KG1 (cell line): ENCODE measurements around the gene ETV7.

Experiments used
- DNase-seq: peaks from one replicate; lab custom pipeline; 2025; lab: John Stamatoyannopoulos, UW

Gene ETV7

GRCh38 chr6:36383606-36384005, 3.9 kb downstream of the ETV7 start:
- DNase-seq, result no peak

- DNase-seq, result no peak
Measured at GRCh38 chr6:36382976-36383375, 4.5 kb downstream of the ETV7 start.

- DNase-seq, result no peak
Measured at GRCh38 chr6:36381502-36382389, 5.7 kb downstream of the ETV7 start.

GRCh38 chr6:36380166-36380565, 7.3 kb downstream of the ETV7 start:
- DNase-seq, result no peak

DNA sequence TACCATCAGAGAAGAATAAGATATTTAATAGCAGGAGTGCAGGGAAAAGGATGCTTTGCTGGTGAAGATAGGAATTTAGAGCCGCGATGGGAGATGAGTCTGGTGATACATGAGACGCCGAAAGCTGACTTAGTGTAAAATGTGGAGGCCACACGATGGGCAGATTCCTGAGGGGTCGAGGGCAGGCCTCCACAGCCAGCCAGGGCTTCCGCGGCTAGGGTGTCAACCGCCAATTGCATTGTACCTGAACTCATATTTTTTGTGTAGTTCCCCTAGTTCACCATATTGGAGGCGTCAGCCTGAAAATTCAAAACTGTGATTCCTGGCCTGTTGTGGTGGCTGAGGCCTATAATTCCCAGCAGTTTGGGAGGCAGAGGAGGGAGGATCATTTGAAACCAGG, 8.5 kb downstream of the ETV7 start:
- no peak for DNase-seq

GRCh38 chr6:36378243-36378920, 9.1 kb downstream of the ETV7 start:
- DNase-seq, result no peak

DNA sequence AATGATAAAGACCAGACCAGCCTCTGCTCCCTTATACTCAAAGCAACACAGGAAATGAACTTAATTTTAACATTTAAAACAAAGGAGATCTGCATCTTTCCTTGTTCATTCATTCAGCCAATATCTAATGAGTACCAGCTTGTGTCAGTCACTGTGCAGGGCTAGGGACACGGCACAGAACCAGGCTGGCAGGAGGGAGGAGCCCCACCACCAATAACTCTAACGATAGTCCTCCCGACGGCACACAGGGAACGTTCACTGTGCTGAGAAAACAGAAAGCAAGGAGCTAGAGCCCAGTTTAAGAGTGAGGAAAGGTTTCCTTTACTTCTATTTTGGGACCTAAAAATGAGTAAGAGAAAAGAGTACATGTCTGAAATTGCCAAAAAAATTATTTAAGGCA, 9.9 kb downstream of the ETV7 start:
- no peak for DNase-seq

- no peak for DNase-seq
Measured at GRCh38 chr6:36376742-36377141, 10.7 kb downstream of the ETV7 start.

- DNase-seq, result no peak
Measured at GRCh38 chr6:36376183-36376582, 11.3 kb downstream of the ETV7 start.

DNA sequence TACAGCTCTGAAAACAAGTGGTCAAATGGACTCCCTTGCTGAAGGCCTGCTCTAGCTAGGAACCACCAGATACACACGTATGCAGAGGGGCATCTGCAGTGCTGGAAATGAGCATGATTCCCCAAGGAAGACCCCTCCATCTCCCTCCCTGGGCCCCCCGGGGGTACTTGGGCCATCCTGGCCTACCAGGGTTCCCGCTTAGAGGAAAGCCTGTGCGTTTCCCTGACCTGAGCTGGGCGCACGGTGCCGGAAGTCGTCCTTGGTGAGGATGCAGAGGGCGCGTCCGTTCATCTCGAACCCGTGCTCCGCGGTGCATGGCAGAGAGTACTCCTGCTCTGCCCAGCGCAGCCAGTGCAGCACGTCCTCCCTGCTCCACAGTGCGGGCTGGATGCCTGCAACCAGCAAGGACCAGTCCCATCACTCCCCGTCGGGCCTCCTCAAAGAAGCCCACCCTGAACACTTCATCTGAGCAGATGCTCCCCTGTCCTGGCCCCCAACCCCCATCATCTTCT, 11.8 kb downstream of the ETV7 start:
- no peak for DNase-seq

DNA sequence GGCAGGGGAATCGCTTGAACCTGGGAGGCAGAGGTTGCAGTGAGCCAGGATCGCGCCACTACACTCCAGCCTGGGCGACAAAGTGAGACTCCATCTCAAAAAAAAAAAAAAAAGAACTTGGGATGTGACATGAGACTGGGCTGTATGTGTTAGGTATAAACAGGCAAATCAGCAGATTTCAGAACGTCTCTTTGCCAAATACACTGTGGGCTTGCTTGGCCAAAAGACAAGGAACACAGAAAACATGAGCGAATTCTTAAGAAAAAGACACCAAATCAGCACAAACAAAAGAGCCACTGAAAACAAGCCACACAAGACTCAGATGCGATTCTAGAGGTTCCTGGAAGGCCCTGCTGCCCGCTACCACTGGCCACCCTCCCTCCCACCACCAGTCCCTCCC, 12.5 kb downstream of the ETV7 start:
- DNase-seq, result no peak

DNA sequence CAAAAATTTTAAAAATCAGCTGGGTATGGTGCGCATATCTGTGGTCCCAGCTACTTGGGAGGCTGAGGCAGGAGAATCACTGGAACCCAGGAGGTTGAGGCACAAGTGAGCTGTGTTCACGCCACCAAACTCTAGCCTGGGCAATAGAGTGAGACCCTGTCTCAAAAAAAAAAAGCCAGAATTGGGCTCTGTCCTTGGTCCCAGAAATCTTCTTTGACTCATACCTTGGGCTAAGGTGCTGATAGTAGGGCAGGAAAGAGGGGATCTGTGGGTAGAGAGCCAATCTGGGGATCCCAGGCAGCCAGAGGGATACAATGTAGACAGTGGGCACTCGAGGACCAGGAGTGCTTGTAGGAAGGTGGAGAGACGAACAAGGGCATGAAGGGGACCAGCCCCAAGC, 13.3 kb downstream of the ETV7 start:
- no peak for DNase-seq

GRCh38 chr6:36373368-36374019, 14.0 kb downstream of the ETV7 start:
- no peak for DNase-seq

DNA sequence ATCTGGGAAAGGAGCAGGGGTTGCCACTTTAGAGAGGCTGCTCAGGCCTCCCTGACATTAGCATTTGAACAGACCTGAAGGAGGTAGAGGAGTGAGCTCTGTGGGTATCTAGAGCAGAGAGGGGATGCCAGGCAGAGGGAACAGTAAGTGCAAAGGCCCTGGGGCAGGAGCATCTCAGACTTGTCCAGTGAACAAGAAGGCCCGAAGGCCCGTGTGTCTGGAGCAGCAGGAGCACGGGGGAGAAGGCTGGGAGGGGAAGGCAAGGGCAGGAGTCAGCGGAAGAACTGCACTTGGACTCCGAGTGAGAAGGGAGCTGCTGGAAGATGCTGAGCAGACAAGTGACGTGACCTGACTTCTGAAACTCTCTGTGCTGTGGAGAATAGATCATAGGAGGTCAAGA, 15.4 kb downstream of the ETV7 start:
- DNase-seq, result no peak

- DNase-seq, result no peak
Measured at GRCh38 chr6:36371211-36371610, 16.3 kb downstream of the ETV7 start.

DNA sequence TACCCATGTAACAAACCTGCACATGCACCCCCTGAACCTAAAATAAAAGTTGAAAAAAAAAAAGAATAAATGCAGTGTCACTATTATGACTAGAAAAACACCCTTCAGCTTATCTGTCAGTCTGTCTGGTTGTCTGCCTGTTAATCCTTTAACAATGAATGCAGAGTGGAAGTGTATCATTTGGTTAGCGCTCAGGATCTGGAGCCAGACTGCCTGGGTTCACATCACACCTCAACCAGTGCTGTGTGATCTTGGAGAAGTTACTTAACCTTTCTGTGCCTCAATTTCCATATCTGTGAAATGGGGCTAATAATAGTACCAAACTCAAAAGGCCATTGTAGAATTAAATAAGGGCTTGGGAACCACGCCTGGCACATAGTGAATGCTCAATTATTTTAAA, 16.8 kb downstream of the ETV7 start:
- DNase-seq, result no peak

DNA sequence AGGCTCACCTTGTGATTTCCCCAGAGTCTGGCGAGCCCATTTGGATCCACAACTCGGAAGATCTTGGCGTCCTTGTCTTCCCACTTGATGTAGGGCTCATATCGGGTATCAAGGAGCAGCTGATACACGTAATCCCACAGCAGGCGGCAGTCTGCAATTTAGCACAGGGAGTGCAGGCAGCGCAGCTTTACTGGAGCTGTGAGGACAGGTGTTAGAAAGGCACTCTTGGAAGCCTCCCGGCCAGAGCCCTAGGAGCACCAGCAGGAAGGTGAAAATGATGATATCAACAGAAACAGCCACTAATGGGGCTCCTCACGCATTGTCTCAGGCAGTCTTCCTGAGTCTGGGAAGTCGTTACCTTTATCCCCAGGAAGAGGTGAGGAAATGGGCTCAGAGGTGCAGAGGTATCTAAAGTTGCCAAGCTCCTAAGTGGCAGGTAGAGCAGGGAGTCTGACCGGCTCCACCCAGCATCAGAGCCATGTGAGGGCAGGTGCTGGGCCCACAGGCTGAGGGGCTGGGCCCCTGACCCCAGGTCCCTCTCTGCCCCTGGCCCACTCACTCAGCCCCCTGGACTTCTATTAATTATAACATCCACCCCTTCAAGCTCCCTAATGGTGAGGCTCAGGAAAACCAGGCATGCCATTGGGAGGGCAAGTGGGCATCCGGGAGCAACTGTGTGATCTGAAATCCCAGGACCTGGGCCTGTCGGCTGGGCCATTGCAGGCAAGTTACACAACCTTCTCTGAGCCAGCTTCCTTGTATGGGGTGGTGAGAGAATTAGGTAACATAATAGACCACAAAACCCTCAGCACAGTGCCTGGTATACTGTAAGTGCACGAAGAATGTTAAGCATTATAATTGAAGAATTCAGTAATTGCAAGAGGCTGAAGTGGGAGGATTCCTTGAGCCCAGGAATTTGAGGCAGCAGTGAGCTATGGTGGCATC, 18.3 kb downstream of the ETV7 start:
- no peak for DNase-seq

DNA sequence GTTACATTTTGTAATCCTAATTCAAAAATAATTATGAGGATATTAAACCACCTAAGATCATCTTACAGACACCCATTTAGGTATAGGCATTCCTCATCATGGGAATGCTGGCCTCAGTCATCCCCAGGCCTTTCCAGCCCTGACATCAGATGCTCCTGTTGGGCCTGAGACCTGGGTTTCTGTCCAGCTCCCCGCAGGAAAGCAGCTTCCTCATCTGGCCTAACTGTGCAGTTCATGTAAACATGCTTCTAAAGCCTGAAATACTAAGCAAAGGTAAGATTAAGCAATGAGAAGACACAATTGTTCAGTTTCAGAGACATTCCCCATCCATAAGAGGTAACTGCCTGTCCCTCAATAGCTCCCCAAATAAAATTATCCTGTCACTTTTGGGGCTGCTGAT, 19.0 kb downstream of the ETV7 start:
- DNase-seq, result no peak

DNA sequence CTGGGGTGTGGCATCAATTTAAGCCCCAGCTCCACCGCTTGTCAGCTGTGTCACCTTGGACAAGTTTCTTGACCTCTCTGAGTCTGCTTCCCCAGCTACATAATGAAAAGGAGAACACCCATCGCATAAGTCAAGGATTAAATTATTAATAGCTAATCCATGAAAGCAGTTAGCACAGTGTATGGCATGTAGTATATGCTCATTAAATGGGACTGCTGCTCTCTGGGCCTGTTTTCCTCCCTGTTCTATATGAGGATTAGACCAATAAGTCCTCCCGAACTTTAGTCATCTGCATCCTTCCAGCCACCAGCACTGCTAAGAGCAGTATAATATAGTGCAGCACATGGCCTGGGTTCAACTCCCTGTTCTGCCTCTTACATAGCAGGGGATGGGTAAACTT, 19.7 kb downstream of the ETV7 start:
- DNase-seq, result no peak

DNA sequence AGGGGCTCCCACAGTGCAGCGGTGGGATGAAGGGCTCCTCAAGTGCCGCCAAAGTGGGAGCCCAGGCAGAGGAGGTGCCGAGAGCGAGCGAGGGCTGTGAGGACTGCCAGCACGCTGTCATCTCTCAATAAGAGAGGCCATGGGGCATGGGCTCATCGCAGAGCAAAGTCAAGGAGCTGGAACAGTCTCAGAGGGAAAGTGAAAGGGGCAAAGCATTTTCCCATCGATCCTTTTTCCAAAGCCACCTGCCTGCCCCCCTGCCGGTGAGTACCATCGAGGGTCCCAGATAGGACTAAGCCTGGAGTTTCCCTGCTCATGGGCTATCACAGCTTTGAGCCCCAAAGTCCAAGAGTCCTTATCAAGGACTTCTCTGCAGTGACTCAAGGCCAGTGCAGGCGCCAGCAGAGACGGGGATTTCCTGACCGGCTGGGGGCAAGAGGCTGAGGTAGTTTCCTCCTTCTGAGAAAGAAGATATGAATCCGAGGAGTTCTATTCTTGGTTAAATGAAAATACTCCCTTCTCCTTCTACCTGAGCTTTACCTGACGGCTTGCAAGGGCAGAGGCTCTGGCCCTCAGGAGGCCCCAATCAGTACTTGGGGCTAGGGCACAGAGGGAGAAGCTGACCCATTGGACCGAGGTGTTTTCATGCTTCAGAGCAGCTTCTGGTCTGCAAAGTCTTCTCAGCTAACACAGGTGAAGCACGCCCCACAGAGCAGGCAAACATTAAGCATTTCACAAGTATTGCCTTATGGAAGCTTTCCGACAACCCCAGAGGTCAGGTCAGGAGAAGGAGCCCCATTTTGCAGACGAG, 22.6 kb downstream of the ETV7 start:
- no peak for DNase-seq
